Measurements from ENCODE around the gene STK35. TPM values are rescaled to one million over a fixed set of nuclear protein-coding genes. Genes with fewer than 3 reads are reported as not detected.
A peak's percentile ranks its signal among the peaks of the same experiment; 100 is the strongest.

STK35 gene
- total RNA-seq, 1 donor from 2014 or later, result 20.7 TPM

- peaks cover 7% of the 10 kb centered on the region for H3K36me3 Mint-ChIP-seq (ENCODE audit: low read depth)
- intact Hi-C loops (cut with micrococcal nuclease), result no loop called here
- DNase-seq (ENCODE audit: low spot score), result no peak
- H3K4me1 Mint-ChIP-seq (ENCODE audit: low read depth), result peaks cover 37% of the 10 kb centered on the region
- no peaks in the 10 kb centered on the region for H3K9me3 Mint-ChIP-seq
- H3K27me3 Mint-ChIP-seq (ENCODE audit: insufficient read depth), result no peaks in the 10 kb centered on the region
- no peak overlapping the region for H3K27ac Mint-ChIP-seq
- H3K4me3 Mint-ChIP-seq, result no peak overlapping the region
Measured at GRCh38 chr20:2130683-2131082, 29.1 kb downstream of the STK35 start.

- no peaks in the 10 kb centered on the region for H3K9me3 Mint-ChIP-seq
- DNase-seq (ENCODE audit: low spot score), result no peak
- H3K27ac Mint-ChIP-seq, result no peak overlapping the region
- peaks cover 37% of the 10 kb centered on the region for H3K4me1 Mint-ChIP-seq (ENCODE audit: low read depth)
- H3K36me3 Mint-ChIP-seq (ENCODE audit: low read depth), result peaks cover 7% of the 10 kb centered on the region
- no peak overlapping the region for H3K4me3 Mint-ChIP-seq
- H3K27me3 Mint-ChIP-seq (ENCODE audit: insufficient read depth), result no peaks in the 10 kb centered on the region
- intact Hi-C loops (cut with micrococcal nuclease), result no loop called here
Measured at GRCh38 chr20:2131366-2131765, 29.7 kb downstream of the STK35 start.

GRCh38 chr20:2132461-2132901 is 30.9 kb downstream of the STK35 start:
- H3K4me3 Mint-ChIP-seq, result no peak overlapping the region
- H3K27ac Mint-ChIP-seq, result no peak overlapping the region
- no peak for DNase-seq (ENCODE audit: low spot score)
- H3K4me1 Mint-ChIP-seq (ENCODE audit: low read depth), result peaks cover 32% of the 10 kb centered on the region
- peaks cover 5% of the 10 kb centered on the region for H3K36me3 Mint-ChIP-seq (ENCODE audit: low read depth)
- H3K27me3 Mint-ChIP-seq (ENCODE audit: insufficient read depth), result no peaks in the 10 kb centered on the region
- no peaks in the 10 kb centered on the region for H3K9me3 Mint-ChIP-seq
- intact Hi-C loops (cut with micrococcal nuclease), result no loop called here

- intact Hi-C loops (cut with micrococcal nuclease), result no loop called here
- peaks cover 27% of the 10 kb centered on the region for H3K4me1 Mint-ChIP-seq (ENCODE audit: low read depth)
- no peak for DNase-seq (ENCODE audit: low spot score)
- no peak overlapping the region for H3K4me3 Mint-ChIP-seq
- H3K27ac Mint-ChIP-seq, result no peak overlapping the region
- peaks cover 5% of the 10 kb centered on the region for H3K36me3 Mint-ChIP-seq (ENCODE audit: low read depth)
- no peaks in the 10 kb centered on the region for H3K27me3 Mint-ChIP-seq (ENCODE audit: insufficient read depth)
- H3K9me3 Mint-ChIP-seq, result no peaks in the 10 kb centered on the region
Measured at GRCh38 chr20:2133318-2134183, 31.9 kb downstream of the STK35 start.

GRCh38 chr20:2135013-2135412 is 33.4 kb downstream of the STK35 start:
- DNase-seq (ENCODE audit: low spot score), result no peak
- H3K4me1 Mint-ChIP-seq (ENCODE audit: low read depth), result peaks cover 20% of the 10 kb centered on the region
- H3K27me3 Mint-ChIP-seq (ENCODE audit: insufficient read depth), result no peaks in the 10 kb centered on the region
- H3K36me3 Mint-ChIP-seq (ENCODE audit: low read depth), result no peaks in the 10 kb centered on the region
- no peak overlapping the region for H3K4me3 Mint-ChIP-seq
- H3K27ac Mint-ChIP-seq, result no peak overlapping the region
- intact Hi-C loops (cut with micrococcal nuclease), result no loop called here
- H3K9me3 Mint-ChIP-seq, result no peaks in the 10 kb centered on the region

GRCh38 chr20:2136275-2136674 is 34.6 kb downstream of the STK35 start:
- intact Hi-C loops (cut with micrococcal nuclease), result no loop called here
- H3K27me3 Mint-ChIP-seq (ENCODE audit: insufficient read depth), result no peaks in the 10 kb centered on the region
- no peak overlapping the region for H3K4me3 Mint-ChIP-seq
- H3K9me3 Mint-ChIP-seq, result no peaks in the 10 kb centered on the region
- no peaks in the 10 kb centered on the region for H3K36me3 Mint-ChIP-seq (ENCODE audit: low read depth)
- no peak overlapping the region for H3K27ac Mint-ChIP-seq
- DNase-seq (ENCODE audit: low spot score), result no peak
- peaks cover 16% of the 10 kb centered on the region for H3K4me1 Mint-ChIP-seq (ENCODE audit: low read depth)

GRCh38 chr20:2137552-2138201 is 36.0 kb downstream of the STK35 start:
- H3K36me3 Mint-ChIP-seq (ENCODE audit: low read depth), result no peaks in the 10 kb centered on the region
- H3K27me3 Mint-ChIP-seq (ENCODE audit: insufficient read depth), result no peaks in the 10 kb centered on the region
- no peak for DNase-seq (ENCODE audit: low spot score)
- peaks cover 14% of the 10 kb centered on the region for H3K4me1 Mint-ChIP-seq (ENCODE audit: low read depth)
- H3K4me3 Mint-ChIP-seq, result no peak overlapping the region
- intact Hi-C loops (cut with micrococcal nuclease), result no loop called here
- H3K9me3 Mint-ChIP-seq, result no peaks in the 10 kb centered on the region
- H3K27ac Mint-ChIP-seq, result peak overlapping the region; percentile 0

- H3K27me3 Mint-ChIP-seq (ENCODE audit: insufficient read depth), result no peaks in the 10 kb centered on the region
- no peaks in the 10 kb centered on the region for H3K9me3 Mint-ChIP-seq
- intact Hi-C loops (cut with micrococcal nuclease), result no loop called here
- DNase-seq (ENCODE audit: low spot score), result no peak
- no peak overlapping the region for H3K4me3 Mint-ChIP-seq
- H3K36me3 Mint-ChIP-seq (ENCODE audit: low read depth), result no peaks in the 10 kb centered on the region
- H3K27ac Mint-ChIP-seq, result no peak overlapping the region
- H3K4me1 Mint-ChIP-seq (ENCODE audit: low read depth), result peaks cover 7% of the 10 kb centered on the region
Measured at GRCh38 chr20:2138396-2138795, 36.8 kb downstream of the STK35 start.

GRCh38 chr20:2139250-2139649 is 37.6 kb downstream of the STK35 start:
- no peaks in the 10 kb centered on the region for H3K27me3 Mint-ChIP-seq (ENCODE audit: insufficient read depth)
- peaks cover 7% of the 10 kb centered on the region for H3K4me1 Mint-ChIP-seq (ENCODE audit: low read depth)
- H3K4me3 Mint-ChIP-seq, result no peak overlapping the region
- H3K36me3 Mint-ChIP-seq (ENCODE audit: low read depth), result no peaks in the 10 kb centered on the region
- no peak for DNase-seq (ENCODE audit: low spot score)
- no peak overlapping the region for H3K27ac Mint-ChIP-seq
- intact Hi-C loops (cut with micrococcal nuclease), result no loop called here
- no peaks in the 10 kb centered on the region for H3K9me3 Mint-ChIP-seq

GRCh38 chr20:2139736-2140135 is 38.1 kb downstream of the STK35 start:
- intact Hi-C loops (cut with micrococcal nuclease), result no loop called here
- H3K36me3 Mint-ChIP-seq (ENCODE audit: low read depth), result no peaks in the 10 kb centered on the region
- H3K9me3 Mint-ChIP-seq, result no peaks in the 10 kb centered on the region
- H3K27me3 Mint-ChIP-seq (ENCODE audit: insufficient read depth), result no peaks in the 10 kb centered on the region
- no peak overlapping the region for H3K27ac Mint-ChIP-seq
- H3K4me3 Mint-ChIP-seq, result no peak overlapping the region
- no peak for DNase-seq (ENCODE audit: low spot score)
- peaks cover 7% of the 10 kb centered on the region for H3K4me1 Mint-ChIP-seq (ENCODE audit: low read depth)

- intact Hi-C loops (cut with micrococcal nuclease), result no loop called here
- H3K9me3 Mint-ChIP-seq, result no peaks in the 10 kb centered on the region
- no peak overlapping the region for H3K4me3 Mint-ChIP-seq
- H3K36me3 Mint-ChIP-seq (ENCODE audit: low read depth), result no peaks in the 10 kb centered on the region
- no peaks in the 10 kb centered on the region for H3K27me3 Mint-ChIP-seq (ENCODE audit: insufficient read depth)
- peaks cover 7% of the 10 kb centered on the region for H3K4me1 Mint-ChIP-seq (ENCODE audit: low read depth)
- no peak for DNase-seq (ENCODE audit: low spot score)
- H3K27ac Mint-ChIP-seq, result no peak overlapping the region
Measured at GRCh38 chr20:2140561-2140960, 38.9 kb downstream of the STK35 start.

GRCh38 chr20:2141600-2142575 is 40.3 kb downstream of the STK35 start:
- H3K36me3 Mint-ChIP-seq (ENCODE audit: low read depth), result no peaks in the 10 kb centered on the region
- DNase-seq (ENCODE audit: low spot score), result no peak
- no peak overlapping the region for H3K4me3 Mint-ChIP-seq
- H3K27me3 Mint-ChIP-seq (ENCODE audit: insufficient read depth), result no peaks in the 10 kb centered on the region
- H3K4me1 Mint-ChIP-seq (ENCODE audit: low read depth), result peaks cover 7% of the 10 kb centered on the region
- H3K9me3 Mint-ChIP-seq, result no peaks in the 10 kb centered on the region
- peak overlapping the region; percentile 51 for H3K27ac Mint-ChIP-seq
- intact Hi-C loops (cut with micrococcal nuclease), result no loop called here

Measured in activated T-helper 1 cell treated with anti-CD3 and anti-CD28 coated beads, Interleukin-12 subunit alpha, Interleukin-12 subunit beta, Interleukin-2, Interleukin-4 antibody, amounts not matched to agents 30 ng/mL and 10 ng/mL and 1 ng/mL, durations not matched to agents 14 hours and 24 hours and 36 hours (primary cell).